ENCODE results near the gene ETV4.

Gene ETV4

DNA sequence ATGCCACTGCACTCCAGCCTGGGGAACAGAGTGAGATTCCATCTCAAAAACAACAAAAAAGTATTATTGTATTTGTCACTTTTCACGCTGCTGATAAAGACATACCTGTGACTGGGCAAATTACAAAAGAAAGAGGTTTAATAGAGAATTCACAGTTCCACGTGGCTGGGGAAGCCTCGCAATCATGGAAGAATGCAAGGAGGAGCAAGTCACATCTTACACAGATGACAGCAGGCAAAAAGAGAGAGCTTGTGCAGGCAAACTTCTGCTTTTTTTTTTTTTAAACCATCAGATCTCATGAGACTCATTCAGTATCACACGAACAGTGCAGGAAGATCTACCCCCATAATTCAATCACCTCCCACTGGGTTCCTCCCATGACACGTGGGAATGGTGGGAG is 41.5 kb upstream of the ETV4 start:
- Histone ChIP-seq H3K4me3 (ENCODE audit: insufficient read depth, low read length, poor library complexity, severe bottlenecking) (no peak overlapping the region), H3K4me2 (ENCODE audit: low read depth, low read length, poor library complexity, severe bottlenecking) (no peak overlapping the region), H3K36me3 (ENCODE audit: low read length) (no peaks in the 10 kb centered on the region), H3K9me2 (replicated peaks; ENCODE audit: insufficient read depth, low read length) (no peaks in the 10 kb centered on the region), H3K9ac (ENCODE audit: low read length) (no peak overlapping the region), H2AFZ (ENCODE audit: low read depth, low read length, severe bottlenecking) (no peak overlapping the region), H3F3A (ENCODE audit: insufficient read depth) (no peaks in the 10 kb centered on the region), H4K20me1 (ENCODE audit: low read depth, low read length) (no peaks in the 10 kb centered on the region), H3K9me3 (ENCODE audit: insufficient read depth, low read length) (no peaks in the 10 kb centered on the region), H3K27me3 (ENCODE audit: low read length) (no peaks in the 10 kb centered on the region), H3K27ac (ENCODE audit: low read depth, low read length) (no peak overlapping the region), H3K79me2 (ENCODE audit: insufficient read depth, low read length) (no peaks in the 10 kb centered on the region)
- TF ChIP-seq, protein P1, sequence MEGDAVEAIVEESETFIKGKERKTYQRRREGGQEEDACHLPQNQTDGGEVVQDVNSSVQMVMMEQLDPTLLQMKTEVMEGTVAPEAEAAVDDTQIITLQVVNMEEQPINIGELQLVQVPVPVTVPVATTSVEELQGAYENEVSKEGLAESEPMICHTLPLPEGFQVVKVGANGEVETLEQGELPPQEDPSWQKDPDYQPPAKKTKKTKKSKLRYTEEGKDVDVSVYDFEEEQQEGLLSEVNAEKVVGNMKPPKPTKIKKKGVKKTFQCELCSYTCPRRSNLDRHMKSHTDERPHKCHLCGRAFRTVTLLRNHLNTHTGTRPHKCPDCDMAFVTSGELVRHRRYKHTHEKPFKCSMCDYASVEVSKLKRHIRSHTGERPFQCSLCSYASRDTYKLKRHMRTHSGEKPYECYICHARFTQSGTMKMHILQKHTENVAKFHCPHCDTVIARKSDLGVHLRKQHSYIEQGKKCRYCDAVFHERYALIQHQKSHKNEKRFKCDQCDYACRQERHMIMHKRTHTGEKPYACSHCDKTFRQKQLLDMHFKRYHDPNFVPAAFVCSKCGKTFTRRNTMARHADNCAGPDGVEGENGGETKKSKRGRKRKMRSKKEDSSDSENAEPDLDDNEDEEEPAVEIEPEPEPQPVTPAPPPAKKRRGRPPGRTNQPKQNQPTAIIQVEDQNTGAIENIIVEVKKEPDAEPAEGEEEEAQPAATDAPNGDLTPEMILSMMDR (IDR thresholded peaks at IDR 0.05; ENCODE audit: insufficient read depth, low read length, poor library complexity, severe bottlenecking) = no peak
- TF ChIP-seq EZH2phosphoT487 (conservative IDR thresholded peaks at IDR 0.05; ENCODE audit: low read length) = no peak

DNA sequence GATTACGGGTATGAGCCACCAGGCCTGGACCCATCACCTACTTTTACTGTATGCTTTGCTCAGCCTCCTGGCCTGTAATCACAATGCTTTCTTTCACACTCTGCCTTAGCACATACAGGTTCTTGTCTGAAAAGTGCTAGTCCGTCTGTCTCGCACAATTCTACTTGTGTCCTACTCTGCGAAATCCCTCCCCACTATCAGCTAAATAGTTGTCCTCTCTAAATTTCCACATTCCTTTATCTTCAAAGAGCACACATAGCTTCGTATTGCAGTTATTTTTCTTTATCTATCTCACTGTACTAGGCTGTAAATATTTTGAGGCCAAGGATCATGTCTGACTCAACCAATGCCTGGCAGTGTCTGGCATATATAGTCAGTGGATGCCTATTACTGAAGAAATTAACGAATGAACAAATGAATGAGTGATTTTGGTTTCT is 38.5 kb upstream of the ETV4 start:
- H3K4me3 ChIP-seq (ENCODE audit: insufficient read depth, low read length, poor library complexity, severe bottlenecking) = no peak overlapping the region
- no peak overlapping the region for H2AFZ ChIP-seq (ENCODE audit: low read depth, low read length, severe bottlenecking)
- TF ChIP-seq EZH2phosphoT487 (conservative IDR thresholded peaks at IDR 0.05; ENCODE audit: low read length) = no peak
- TF ChIP-seq, protein P1 (IDR thresholded peaks at IDR 0.05; ENCODE audit: insufficient read depth, low read length, poor library complexity, severe bottlenecking) = no peak
- H3K27ac ChIP-seq (ENCODE audit: low read depth, low read length) = no peak overlapping the region
- H4K20me1 ChIP-seq (ENCODE audit: low read depth, low read length) = no peaks in the 10 kb centered on the region
- no peak overlapping the region for H3K9ac ChIP-seq (ENCODE audit: low read length)
- no peaks in the 10 kb centered on the region for H3K9me2 ChIP-seq (replicated peaks; ENCODE audit: insufficient read depth, low read length)
- H3K4me2 ChIP-seq (ENCODE audit: low read depth, low read length, poor library complexity, severe bottlenecking) = no peak overlapping the region
- H3F3A ChIP-seq (ENCODE audit: insufficient read depth) = no peaks in the 10 kb centered on the region
- H3K9me3 ChIP-seq (ENCODE audit: insufficient read depth, low read length) = no peaks in the 10 kb centered on the region
- no peaks in the 10 kb centered on the region for H3K36me3 ChIP-seq (ENCODE audit: low read length)
- no peaks in the 10 kb centered on the region for H3K27me3 ChIP-seq (ENCODE audit: low read length)
- H3K79me2 ChIP-seq (ENCODE audit: insufficient read depth, low read length) = no peaks in the 10 kb centered on the region

DNA sequence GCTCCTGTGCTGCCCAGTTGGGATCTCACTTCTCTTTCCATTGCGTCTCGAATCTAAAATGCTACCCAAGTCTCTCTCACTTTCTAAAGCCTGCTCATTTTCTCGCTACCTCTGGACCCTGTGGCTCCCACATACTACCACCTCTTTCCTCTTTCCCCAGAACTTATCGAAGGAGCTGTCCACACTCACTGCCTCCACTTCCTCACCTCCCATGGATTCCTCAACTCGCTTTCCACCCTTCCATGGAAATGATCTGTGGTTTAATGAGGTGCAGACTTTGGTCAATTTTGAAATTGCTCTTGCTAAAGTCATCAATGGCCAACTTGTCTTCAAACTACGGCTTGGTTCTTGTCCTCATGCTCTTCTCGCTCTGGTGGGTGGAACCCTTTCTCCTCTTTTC is 37.2 kb upstream of the ETV4 start:
- TF ChIP-seq, protein P1 (IDR thresholded peaks at IDR 0.05; ENCODE audit: insufficient read depth, low read length, poor library complexity, severe bottlenecking) = no peak
- Histone ChIP-seq H3K4me2 (ENCODE audit: low read depth, low read length, poor library complexity, severe bottlenecking) (no peak overlapping the region), H3K79me2 (ENCODE audit: insufficient read depth, low read length) (no peaks in the 10 kb centered on the region), H2AFZ (ENCODE audit: low read depth, low read length, severe bottlenecking) (no peak overlapping the region), H3F3A (ENCODE audit: insufficient read depth) (no peaks in the 10 kb centered on the region), H4K20me1 (ENCODE audit: low read depth, low read length) (no peaks in the 10 kb centered on the region), H3K36me3 (ENCODE audit: low read length) (no peaks in the 10 kb centered on the region), H3K9me3 (ENCODE audit: insufficient read depth, low read length) (no peaks in the 10 kb centered on the region), H3K9me2 (replicated peaks; ENCODE audit: insufficient read depth, low read length) (no peaks in the 10 kb centered on the region), H3K9ac (ENCODE audit: low read length) (no peak overlapping the region), H3K27ac (ENCODE audit: low read depth, low read length) (no peak overlapping the region), H3K4me3 (ENCODE audit: insufficient read depth, low read length, poor library complexity, severe bottlenecking) (no peak overlapping the region), H3K27me3 (ENCODE audit: low read length) (no peaks in the 10 kb centered on the region)

DNA sequence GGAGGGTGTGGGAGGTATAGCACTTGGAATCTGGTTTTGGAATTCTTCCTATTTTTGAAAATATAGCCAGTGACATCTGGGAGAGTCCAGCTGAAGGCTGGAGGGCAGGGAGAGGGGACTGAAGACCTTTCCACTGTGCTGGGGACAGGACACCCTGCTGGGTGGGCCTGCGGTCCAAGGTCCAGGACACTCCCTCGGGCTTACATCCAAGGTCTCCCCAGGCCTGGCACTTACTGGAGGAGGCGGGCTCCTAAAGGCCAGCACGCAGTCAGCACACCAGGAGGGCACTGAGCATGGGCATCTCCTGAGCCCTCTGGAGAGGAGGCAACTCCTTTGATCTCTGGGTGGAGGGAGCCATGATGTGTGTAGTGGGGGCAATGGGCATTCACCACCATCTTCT is 35.5 kb upstream of the ETV4 start:
- TF ChIP-seq, protein P1 (IDR thresholded peaks at IDR 0.05; ENCODE audit: insufficient read depth, low read length, poor library complexity, severe bottlenecking) = no peak
- no peak for TF ChIP-seq EZH2phosphoT487 (conservative IDR thresholded peaks at IDR 0.05; ENCODE audit: low read length)
- Histone ChIP-seq H3K9ac (ENCODE audit: low read length) (no peak overlapping the region), H3K36me3 (ENCODE audit: low read length) (no peaks in the 10 kb centered on the region), H3K9me2 (replicated peaks; ENCODE audit: insufficient read depth, low read length) (no peaks in the 10 kb centered on the region), H3K4me3 (ENCODE audit: insufficient read depth, low read length, poor library complexity, severe bottlenecking) (no peak overlapping the region), H3K27me3 (ENCODE audit: low read length) (no peaks in the 10 kb centered on the region), H3K27ac (ENCODE audit: low read depth, low read length) (no peak overlapping the region), H2AFZ (ENCODE audit: low read depth, low read length, severe bottlenecking) (no peak overlapping the region), H3F3A (ENCODE audit: insufficient read depth) (no peaks in the 10 kb centered on the region), H3K9me3 (ENCODE audit: insufficient read depth, low read length) (no peaks in the 10 kb centered on the region), H4K20me1 (ENCODE audit: low read depth, low read length) (no peaks in the 10 kb centered on the region), H3K4me2 (ENCODE audit: low read depth, low read length, poor library complexity, severe bottlenecking) (no peak overlapping the region), H3K79me2 (ENCODE audit: insufficient read depth, low read length) (no peaks in the 10 kb centered on the region)

Data from SU-DHL-6 (cell line).